ENCODE results near the gene SHISA7.

- TF ChIP-seq CTCF (IDR thresholded peaks at IDR 0.05) (peak; percentile 40 to 53 (median 50)), POLR2AphosphoS5 (IDR thresholded peaks at IDR 0.05; ENCODE audit: insufficient read depth in 1 of 2, low read depth in 1 of 2) (no peak), POLR2A (IDR thresholded peaks at IDR 0.05) (no peak)
Observed at GRCh38 chr19:55418185-55418584, 24.9 kb downstream of the SHISA7 start.
